Kidney epithelial cell (primary cell): ENCODE results near the gene RNASE11. TPM values are rescaled to one million over a fixed set of nuclear protein-coding genes. Genes with fewer than 3 reads are reported as not detected.

Experiments
- DNase-seq: peaks from one replicate; pipeline ENCODE4 v3.0.0-alpha.2; 2010; ENCODE audit warnings: low read depth
- H3K27me3 ChIP-seq: 2 replicates; pipeline ENCODE4 v1.6.0; 2011; ENCODE audit warnings: low read length; ENCODE audit not compliant: control insufficient read depth, insufficient read depth
- H3K36me3 ChIP-seq: 2 replicates; pipeline ENCODE4 v1.5.1; 2011; ENCODE audit warnings: low read length; ENCODE audit not compliant: control insufficient read depth, insufficient read depth
- H3K4me3 ChIP-seq: 2 replicates; pipeline ENCODE4 v1.5.1; 2011; ENCODE audit warnings: low read depth, mild to moderate bottlenecking, control low read depth, low read length
- CTCF ChIP-seq: IDR thresholded peaks from 2 replicates; pipeline ENCODE4 v1.5.1; 2011; ENCODE audit warnings: mild to moderate bottlenecking, moderate library complexity, low read length, control low read depth, inconsistent platforms; ENCODE audit not compliant: insufficient read depth, poor library complexity, severe bottlenecking
- total RNA-seq: library from RNA; depleted of rRNA; stranded (reverse); fragments of >200 nt; gene quantifications from 2 replicates; pipeline ENCODE4 v1.2.3, GENCODE V29; 2015

The RNASE11 gene
- total RNA-seq, 1 donor from 2014 or later = not detected

DNA sequence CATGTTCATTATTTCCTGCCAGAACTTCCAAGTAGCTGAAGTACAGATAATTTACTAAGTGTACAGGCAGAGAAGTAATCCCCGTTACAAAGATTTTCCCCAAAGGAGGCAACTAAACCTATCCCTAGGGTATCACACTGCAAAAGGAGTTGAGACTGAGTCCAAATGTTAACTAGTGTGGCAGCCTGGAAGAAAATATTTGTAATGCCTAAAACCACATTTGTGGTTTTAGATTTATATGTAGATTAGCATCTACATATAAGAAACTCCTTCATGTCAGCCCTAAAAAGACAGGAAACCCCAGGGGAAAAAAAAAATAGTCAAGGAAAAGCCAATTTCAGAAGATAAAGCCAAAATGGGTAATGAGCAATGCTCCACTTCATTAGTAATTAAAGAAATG is 4.8 kb upstream of the RNASE11 start:
- H3K27me3 ChIP-seq = no peaks in the 10 kb centered on the region
- no peaks in the 10 kb centered on the region for H3K36me3 ChIP-seq
- no peak for TF ChIP-seq CTCF
- H3K4me3 ChIP-seq = no peak overlapping the region
- DNase-seq = no peak

DNA sequence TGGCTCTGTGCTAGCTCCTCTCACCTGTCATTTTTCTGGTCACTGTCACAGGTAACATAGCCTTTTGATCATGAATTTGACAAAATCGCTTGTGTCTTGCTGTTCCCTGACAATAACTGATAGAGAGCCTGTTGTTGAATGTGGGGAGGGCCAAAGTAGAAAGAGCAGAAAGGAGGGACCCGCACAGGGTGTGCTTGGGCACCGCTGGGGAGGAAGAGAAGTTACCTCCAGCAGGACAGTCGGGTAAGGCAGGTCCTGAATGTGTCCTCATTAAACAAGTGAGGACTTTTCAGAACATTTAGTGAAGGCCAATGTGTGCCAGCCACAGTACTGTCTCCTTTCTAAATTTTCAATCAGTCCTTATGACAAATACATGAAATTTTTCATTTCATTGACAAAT is 3.4 kb upstream of the RNASE11 start, which contains the start of gene RNASE12:
Gene RNASE12 (minus strand): TSS at position 142 of the 400 bp plus-strand sequence. CDS start 653 bp downstream, outside the sequence.
- no peak for DNase-seq
- TF ChIP-seq CTCF = no peak
- H3K4me3 ChIP-seq = no peak within 1 kb of the TSS
- no peaks in the 10 kb centered on the region for H3K27me3 ChIP-seq
- H3K36me3 ChIP-seq = no peaks in the 10 kb centered on the region

GRCh38 chr14:20583908-20584307 is 3.9 kb downstream of the RNASE11 start:
- TF ChIP-seq CTCF = no peak
- no peak overlapping the region for H3K4me3 ChIP-seq
- no peaks in the 10 kb centered on the region for H3K27me3 ChIP-seq
- no peaks in the 10 kb centered on the region for H3K36me3 ChIP-seq
- DNase-seq = no peak

DNA sequence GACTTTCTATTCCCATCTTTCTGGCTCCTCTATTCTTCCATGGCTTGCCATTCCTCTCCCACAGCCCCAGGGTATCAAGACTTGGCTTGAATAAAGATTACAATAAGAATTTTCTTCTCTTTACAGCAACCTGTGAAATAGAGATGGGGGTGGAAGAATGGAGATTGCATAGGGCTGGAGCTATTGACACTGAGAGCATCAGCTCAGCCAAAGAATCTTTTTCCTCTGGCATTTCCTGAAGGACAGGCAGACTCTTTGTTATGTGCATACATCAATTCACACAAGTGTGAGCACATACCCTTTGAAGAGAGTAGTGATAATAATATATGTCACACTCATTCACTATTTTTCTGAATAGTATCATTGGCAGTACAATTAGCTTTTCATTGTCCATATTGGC is 4.7 kb downstream of the RNASE11 start:
- TF ChIP-seq CTCF = no peak
- Histone ChIP-seq H3K27me3 (no peaks in the 10 kb centered on the region), H3K4me3 (no peak overlapping the region), H3K36me3 (no peaks in the 10 kb centered on the region)
- no peak for DNase-seq

DNA sequence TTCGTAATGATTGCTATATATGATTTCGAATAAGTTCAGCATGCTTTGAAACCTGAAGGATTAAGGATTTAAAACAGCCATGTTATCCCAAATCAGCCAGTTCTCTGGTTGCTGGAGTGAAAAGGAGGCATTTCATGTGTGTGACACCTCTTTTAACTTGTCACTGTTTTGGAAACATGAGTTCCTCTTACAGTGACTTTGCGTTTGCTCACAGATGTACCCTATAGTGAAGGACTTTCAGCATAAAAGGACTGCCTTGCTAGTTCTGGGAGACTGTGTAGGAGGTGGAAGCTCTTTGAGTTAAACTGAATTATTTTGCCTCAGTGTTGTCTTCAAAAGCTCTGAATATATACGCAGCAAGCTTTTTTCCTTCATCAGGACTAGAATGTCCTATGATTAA is 7.6 kb downstream of the RNASE11 start:
- no peak for DNase-seq
- Histone ChIP-seq H3K36me3 (no peaks in the 10 kb centered on the region), H3K4me3 (no peak overlapping the region), H3K27me3 (no peaks in the 10 kb centered on the region)
- no peak for TF ChIP-seq CTCF

DNA sequence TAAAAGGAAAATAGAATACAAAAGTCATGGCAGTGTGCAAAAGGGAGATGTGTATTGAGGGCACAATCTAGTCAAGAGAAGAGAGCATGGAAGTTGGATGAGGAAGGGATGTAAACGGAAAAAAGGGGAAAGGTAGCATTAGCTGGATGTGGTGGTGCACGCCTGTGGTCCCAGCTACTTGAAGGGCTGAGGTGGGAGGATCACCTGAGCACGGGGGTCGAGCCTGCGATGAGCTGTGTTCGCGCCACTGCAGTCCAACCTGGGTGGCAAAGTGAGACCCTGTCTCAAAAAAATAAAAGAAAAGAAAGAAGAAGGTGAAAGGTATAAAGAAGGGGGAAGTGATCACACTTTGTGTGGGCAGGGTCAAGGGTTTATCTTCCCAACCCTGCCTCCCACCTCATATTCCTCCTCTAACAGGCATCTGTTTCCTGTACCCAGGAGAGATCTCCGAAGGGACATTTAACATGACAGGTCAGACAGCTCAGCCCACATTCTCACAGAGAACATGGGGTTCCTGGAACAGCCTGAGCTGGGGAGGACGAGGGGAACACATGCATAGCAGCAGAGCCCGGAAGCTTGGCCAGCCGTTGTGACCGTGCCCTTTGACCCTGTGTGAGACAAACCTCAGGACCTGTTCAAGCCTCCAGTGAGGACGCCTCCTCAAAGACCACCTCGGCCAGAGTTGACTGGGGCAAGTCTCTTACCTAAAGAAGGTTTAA is 8.9 kb downstream of the RNASE11 start:
- DNase-seq = no peak
- TF ChIP-seq CTCF = no peak
- Histone ChIP-seq H3K4me3 (no peak overlapping the region), H3K27me3 (no peaks in the 10 kb centered on the region), H3K36me3 (no peaks in the 10 kb centered on the region)
